GM19324 (cell line): ENCODE results near the gene NRG2.

Experiments used
- ATAC-seq: cut with Tn5 transposase; IDR thresholded peaks from one replicate; pipeline ENCODE4 v1.9.1; 2021; ENCODE audit warnings: mild to moderate bottlenecking, moderate library complexity; ENCODE audit not compliant: unreplicated experiment, low FRiP score

Gene NRG2

GRCh38 chr5:139951983-139952382 is 91.1 kb downstream of the NRG2 start:
- no peak for ATAC-seq

- ATAC-seq: no peak
These were observed 91.7 kb downstream of the NRG2 start for GRCh38 chr5:139951296-139951924.

GRCh38 chr5:139950436-139950835 is 92.7 kb downstream of the NRG2 start:
- ATAC-seq: no peak

DNA sequence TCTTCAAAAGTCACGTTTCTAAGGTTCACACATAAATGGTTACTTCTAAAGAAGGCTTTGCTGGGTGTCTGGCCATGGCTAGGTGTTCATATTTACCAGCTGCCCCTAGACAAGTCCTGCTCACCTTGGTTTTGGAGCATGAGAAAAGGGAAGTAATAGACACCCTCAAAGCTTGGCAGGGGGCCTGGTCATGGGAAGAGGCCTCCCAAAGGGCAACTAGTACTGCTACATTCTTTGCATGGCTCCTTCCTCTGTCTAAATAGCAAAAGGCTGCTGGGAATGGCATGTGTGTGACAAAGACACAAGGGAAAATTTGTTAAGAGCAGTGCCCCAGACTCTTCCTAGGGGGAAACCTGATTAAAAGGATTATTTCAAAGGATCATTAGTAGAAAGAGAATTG is 93.4 kb downstream of the NRG2 start:
- ATAC-seq: no peak

DNA sequence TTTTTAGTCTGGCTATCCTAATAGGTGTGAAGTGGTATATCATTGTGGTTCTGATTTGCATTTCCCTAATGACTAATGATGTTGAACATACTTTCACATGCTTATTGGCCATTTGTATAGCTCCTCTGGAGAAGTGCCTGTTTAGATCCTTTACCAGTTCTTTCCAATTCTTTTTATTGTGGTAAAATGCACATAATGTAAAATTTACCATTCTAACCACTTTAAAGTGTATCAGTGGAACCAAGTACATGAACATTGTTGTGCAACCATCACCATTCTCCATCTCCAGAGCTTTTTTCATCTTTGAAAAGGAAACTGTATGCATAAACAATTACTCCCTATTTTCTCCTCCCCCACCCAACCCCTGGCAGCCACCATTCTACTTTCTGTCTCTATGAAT is 95.4 kb downstream of the NRG2 start:
- no peak for ATAC-seq

- ATAC-seq: no peak
These were observed 96.7 kb downstream of the NRG2 start for GRCh38 chr5:139946440-139946839.

DNA sequence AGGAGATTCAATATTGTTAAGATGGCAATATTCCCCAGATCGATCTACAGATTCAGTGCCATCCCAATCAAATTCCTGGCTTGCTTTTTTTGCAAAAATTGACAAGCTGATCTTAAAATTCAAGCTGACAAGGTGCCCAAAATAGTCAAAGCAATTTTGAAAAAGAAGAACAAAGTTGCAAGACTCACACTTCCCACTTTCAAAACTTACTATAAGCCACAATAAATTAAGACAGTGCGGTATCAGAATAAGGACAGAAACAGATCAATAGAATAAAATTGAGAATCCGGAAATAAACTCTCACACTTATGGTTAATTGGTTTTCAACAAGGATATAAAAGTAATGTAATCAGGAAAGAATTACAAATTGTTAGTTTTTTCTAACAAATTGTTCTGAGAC is 97.1 kb downstream of the NRG2 start:
- no peak for ATAC-seq

- ATAC-seq: no peak
These were observed 100.9 kb downstream of the NRG2 start for GRCh38 chr5:139942243-139942642.

GRCh38 chr5:139930406-139930805 is 112.7 kb downstream of the NRG2 start:
- ATAC-seq: no peak

GRCh38 chr5:139926797-139927503 is 116.1 kb downstream of the NRG2 start:
- ATAC-seq: no peak

DNA sequence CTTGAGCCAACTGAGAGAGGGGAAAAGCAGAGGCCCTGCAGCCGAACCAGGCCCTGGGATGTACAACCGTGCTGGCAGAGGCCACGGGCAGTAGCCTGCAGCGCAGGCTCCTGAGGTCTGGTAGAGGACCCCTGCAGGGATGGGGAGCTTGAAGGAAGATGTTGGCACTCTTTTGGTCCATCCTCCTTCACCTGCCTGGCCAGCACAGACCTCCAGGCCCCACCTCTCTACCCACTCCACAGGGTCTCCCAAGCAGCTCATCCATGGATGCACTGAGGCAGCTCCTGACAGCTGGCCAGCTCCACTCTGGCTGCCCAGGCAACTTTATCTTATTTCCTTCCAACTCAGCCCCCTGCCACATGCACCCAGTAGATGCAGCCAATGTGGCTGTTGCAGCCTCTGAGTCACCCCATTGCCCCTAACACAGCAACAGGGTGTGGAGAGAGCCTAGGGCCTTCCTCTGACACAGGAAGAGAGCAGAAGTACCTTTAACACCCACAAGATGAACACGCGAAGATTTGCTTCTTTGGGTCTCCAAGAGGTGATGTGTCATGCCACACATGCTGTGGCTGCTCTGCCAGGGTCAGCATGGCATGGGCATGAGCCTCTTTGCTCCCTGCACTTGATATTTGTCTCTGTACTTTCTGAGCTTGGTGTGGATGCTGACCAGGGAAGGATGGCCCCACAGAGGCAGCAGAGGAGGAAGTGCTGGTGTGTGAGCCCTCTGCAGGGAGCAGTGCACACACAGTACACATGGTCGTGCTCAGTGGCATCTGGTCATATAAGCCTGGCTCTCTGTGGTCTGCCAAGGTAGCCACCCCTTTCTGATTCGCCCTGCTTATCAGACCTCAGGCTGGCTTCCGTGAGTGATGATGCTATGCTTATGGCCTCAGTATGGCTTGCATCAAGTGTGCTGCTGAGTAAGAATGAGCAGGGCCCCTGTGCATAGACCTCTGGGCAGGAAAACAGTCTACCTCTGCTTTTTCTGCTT is 117.2 kb downstream of the NRG2 start:
- ATAC-seq: no peak

DNA sequence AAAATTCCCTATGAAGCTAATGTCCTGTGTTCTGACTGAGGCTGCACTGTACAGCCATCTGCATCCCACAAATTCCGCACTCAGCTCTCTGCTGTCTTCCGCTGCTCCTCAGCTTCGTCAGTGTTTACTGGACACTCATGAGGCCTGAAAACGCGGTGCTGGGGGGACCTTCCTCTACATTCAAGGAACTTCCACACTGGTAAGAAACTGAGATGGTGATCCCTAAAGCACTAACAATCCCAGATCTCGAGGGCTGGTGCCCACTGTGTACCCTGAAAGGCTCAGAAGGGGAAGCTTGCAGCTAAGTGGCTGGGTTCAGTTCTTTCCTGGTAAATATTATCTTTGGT is 117.9 kb downstream of the NRG2 start:
- ATAC-seq: no peak

DNA sequence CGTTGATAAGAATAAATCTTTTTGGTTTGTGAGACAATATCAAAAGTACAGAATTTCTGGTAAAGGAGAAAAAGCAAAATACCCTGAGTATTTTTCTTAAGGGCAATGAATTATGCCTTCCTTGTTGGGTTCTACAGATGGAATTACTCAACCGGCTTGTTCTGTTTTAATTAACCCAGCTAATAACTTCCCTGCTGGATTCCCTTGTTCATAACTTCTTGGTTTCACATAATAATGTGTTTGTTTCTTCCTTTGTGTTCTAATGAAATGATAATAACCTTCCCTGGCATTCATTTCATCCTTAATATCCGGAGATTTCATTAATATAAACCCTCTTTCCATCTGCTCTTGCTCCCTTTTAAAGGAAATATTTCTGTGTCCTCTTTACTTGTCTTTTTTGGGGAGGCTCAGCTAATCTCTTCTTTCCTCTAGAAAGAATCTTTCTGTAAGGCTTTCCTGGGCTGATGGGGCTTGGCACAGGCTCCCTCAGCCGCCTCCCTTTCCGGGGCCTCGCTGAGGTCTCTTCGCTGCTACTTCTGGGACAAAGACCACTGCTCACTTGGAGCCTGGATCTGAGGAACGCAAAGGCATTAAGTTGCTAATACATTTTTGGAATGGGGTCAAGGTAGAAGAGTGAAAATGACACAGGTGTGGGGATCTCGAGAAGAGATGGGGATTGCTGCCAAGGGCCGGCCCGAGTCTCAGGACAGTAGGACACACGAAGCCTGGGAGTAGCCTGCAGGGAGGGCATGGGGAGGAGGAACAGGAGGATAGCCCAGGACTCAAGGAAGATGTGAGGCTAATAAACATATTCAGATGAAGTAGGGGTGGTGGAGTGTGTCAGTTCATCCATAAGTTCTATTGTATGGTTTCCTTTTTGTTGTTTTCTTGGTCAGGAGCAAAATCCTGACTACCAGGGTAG is 118.5 kb downstream of the NRG2 start:
- ATAC-seq: no peak

GRCh38 chr5:139919308-139919707 is 123.8 kb downstream of the NRG2 start:
- ATAC-seq: no peak

GRCh38 chr5:139915834-139916233 is 127.3 kb downstream of the NRG2 start:
- no peak for ATAC-seq

GRCh38 chr5:139915266-139915665 is 127.8 kb downstream of the NRG2 start:
- no peak for ATAC-seq

- no peak for ATAC-seq
These were observed 128.8 kb downstream of the NRG2 start for GRCh38 chr5:139914218-139914807.

DNA sequence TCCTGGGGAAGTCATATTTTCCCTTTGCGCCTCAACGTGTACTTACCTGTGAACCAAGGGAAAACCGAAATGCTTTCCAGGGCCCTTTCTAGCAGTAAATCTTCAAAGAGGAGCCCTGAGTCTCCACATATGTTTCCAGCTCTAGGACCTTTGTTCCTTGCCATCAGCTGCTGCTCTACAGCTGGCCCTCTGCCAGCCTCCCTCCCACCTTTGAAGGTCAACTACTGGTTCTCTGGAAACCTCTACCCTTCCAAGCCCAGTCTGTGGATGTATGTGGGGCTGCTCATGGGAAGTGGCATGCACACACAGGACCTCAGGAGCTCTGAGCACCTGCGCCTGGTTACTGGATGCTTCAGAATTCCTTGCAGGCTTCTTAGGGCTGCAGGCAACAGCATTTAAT is 130.3 kb downstream of the NRG2 start:
- no peak for ATAC-seq

GRCh38 chr5:139912158-139912557 is 130.9 kb downstream of the NRG2 start:
- no peak for ATAC-seq
